HG03196 (cell line): Measurements from ENCODE around the gene POMP.
"Not testable (repeated sequence)": the region's sequence is repeated elsewhere in the genome, so short reads cannot be mapped to it uniquely, and the experiment has no call there.

Source experiments
- ATAC-seq: cut with Tn5 transposase; IDR thresholded peaks from one replicate; pipeline ENCODE4 v1.9.1; 2021; ENCODE audit not compliant: unreplicated experiment

POMP gene

DNA sequence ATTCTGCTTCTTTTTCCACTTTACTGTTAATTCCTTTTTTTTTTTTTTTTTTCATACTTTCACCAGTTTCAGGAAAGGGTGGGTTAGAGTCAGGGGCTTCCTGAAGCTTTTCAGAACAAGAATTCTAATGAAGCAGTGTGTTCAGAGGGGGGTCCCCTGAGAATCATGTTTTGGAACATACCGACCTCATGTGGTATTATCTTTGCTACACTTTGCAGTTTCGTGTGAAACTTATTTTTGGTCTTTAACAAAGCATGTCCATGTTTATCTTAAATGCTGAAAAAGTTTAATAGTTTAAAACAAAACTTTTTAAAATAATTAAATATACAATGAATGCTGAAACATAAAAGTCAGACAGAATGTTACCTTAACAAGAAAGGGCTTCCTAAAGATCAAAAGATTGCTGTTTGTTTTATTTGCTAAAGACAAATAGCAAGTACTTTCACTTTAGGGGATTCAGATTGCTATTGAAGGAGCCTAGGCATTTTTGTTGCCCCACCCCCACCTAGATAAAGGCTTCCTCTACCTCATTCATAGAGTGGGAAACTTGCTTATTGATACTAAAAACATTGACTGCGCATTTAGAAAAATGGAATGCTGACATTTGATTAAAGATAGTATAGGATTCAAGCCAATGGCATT is 21.1 kb upstream of the POMP start:
- no peak for ATAC-seq

- ATAC-seq, result no peak
These were observed 20.2 kb upstream of the POMP start for GRCh38 chr13:28638756-28639155.

GRCh38 chr13:28640861-28641599 is 17.9 kb upstream of the POMP start:
- ATAC-seq, result no peak

- peak; percentile 55 for ATAC-seq
These were observed 17.4 kb upstream of the POMP start for GRCh38 chr13:28641600-28641926.

- ATAC-seq, result no peak
These were observed 8.6 kb upstream of the POMP start for GRCh38 chr13:28650284-28650683.

DNA sequence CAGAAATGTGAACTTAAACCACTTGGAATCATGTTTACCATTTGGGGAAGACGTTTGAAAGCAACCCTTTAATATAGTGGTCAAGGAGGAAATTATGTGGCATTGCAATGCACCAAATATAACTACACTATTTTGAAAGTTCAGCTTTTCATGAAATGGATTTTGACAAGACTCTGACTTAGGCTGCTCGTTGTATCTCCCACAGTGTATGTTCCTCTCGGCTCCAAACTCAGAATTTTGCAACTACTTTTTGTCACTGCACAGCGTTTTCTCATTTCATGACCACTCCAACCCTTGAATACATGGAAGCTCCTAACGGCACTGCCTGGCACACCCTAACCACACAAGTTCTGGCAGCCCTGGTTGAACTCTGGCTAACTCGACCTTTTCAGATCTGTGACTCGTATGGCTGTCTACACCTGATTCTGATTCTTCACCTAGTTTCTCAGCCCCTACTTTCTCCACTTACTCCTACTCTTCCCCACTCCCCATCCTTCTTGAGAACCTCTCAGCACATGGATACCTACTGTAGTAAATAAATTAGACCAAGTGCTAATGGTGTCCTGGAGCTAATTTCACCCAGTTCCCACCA is 7.0 kb upstream of the POMP start:
- no peak for ATAC-seq

GRCh38 chr13:28653111-28653510 is 5.8 kb upstream of the POMP start:
- no peak for ATAC-seq

- ATAC-seq, result no peak
These were observed 4.7 kb upstream of the POMP start for GRCh38 chr13:28654276-28654675.

DNA sequence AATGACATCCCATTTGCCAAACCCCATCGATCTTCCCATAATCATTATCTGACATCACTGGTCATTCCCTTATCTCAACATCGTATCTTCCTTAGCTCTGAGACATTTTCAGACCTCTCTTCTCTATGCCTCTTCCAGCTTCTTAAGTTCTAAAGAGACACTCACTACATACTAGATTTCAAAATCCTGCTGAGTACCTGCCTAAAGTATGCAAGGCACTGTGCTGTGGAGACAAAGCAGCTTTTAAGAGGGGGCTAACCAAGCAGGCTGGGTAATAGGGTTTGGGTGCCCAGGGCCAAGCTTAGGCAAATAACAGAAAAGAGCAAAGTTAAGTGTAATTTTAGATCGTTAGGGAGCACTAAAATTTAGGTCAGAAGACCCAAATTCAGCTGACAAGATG is 3.4 kb upstream of the POMP start:
- ATAC-seq, result no peak

DNA sequence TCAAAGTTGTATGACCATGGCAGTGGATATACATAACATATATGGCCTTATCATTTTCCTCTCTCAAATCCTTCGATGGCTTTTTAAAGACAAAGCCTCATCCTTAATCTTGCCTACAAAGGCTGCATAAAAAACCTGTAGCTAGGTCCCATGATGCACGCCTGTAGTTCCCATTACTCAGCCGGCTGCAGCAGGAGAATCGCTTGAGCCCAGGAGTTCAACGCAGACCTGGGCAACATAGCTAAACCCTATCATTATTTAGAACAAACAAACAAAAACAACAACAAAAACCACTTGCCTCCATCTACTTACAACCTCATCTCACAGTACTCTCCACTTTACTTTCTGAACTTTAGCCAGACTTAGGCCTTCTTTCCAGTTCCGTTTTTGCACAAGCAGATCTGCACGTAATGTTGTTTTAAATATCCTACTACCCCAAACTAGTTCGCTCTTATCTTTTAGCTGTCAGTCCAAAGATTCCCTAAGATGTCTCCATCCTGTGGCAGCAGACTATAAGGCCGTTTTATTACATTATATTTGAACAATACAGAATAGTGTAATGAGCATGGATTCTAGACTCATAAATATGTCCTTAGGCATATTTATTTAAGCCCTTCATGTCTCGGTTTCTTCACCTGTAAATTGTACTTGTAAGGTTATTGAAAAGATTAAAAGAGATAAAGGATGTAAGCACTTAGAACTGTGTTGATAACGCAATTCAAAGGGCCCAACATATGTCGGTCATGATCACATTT is 969 bp upstream of the POMP start:
- no peak for ATAC-seq

DNA sequence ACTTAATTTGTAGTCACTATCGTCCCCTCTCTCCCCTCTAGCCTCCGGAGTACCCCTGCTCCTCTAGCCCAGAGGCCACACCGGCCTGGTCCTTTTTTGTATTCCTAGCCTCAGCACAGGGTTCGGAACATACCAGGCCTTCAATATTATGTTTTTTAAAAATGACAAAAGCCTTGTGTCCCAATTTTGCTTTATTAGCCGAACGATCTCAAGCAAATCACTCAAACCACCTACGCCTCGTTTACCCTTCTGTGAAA is 463 bp upstream of the POMP start:
- ATAC-seq, result peak; percentile 23

GRCh38 chr13:28659621-28659970 is 666 bp downstream of the POMP start:
- peak; percentile 27 for ATAC-seq

- no peak for ATAC-seq
These were observed 8.1 kb downstream of the POMP start for GRCh38 chr13:28666897-28667488.

DNA sequence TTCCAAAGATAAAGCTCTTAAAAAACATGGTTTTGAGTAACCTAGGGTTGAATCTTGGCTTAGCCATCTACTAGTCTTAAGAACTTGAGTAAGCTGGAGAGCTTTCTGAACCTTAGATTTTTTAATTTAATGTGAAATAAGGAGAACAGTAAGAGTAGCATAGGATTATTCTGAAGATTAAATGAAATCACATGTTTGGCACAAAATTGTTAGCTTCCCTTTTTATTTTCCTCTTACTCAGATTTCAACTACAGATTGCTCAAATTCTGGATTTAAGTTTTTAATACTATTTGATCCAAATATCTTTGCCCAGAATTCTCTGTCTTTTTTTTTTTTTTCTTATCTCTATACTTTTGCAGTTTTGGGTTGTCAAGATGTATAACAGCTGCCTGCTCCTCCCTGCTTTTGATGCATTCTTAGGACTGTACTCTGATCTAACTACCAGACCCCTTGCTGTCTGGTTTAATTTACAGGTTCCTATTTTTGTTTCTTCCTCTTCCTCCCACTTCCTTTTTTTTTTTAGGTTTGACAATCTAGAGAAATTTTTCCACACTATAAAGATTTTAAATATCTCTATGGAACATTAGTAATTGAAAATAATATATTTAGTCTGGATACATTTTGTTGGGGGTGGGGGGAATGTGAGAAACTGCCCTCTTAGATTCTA is 12.3 kb downstream of the POMP start:
- no peak for ATAC-seq

GRCh38 chr13:28678809-28679208 is 19.9 kb downstream of the POMP start:
- ATAC-seq, result no peak

- no peak for ATAC-seq
These were observed 20.7 kb downstream of the POMP start for GRCh38 chr13:28679628-28680027.

GRCh38 chr13:28680541-28680940 is 21.6 kb downstream of the POMP start:
- no peak for ATAC-seq

- not testable (repeated sequence) for ATAC-seq
These were observed 24.2 kb downstream of the POMP start for GRCh38 chr13:28683169-28683568.

DNA sequence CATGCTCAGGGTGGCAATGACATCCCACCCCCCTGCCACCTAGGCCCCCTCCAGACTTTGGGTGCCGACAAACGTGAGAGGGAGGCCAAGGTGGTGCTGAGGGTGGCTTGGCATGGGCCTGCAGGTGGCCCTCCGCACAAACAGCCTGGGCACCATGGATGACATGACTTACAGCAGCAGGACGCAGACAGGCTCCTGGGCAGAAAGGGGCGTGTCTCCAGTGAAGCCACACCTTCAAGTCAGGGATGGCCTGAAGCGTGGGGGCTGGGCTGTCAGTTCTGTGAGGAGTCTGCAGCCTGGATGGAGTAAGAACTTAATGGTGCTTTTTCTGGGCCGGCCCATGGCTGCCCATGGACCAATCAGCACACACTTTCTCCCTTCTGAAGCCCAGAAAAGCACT is 25.3 kb downstream of the POMP start:
- no peak for ATAC-seq

DNA sequence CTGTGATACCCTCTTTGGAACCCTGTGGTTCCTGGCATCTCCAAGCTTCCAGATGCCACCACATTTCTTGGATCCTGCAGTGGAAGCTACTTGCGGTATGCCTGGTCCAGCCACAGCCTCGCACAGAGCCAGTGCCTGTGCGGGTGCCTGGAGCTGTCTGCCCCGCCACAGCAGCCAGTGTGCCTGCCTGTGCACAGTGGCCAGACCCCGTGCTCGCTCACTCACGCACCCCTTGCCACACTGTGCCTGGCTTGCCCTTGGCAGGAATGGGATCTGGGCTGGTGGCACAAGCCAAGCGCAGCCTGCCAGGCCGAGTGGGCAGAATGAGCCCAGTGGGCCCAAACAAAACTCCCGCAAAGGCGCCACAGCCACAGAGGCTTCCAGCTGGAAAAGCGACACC is 26.2 kb downstream of the POMP start:
- no peak for ATAC-seq

DNA sequence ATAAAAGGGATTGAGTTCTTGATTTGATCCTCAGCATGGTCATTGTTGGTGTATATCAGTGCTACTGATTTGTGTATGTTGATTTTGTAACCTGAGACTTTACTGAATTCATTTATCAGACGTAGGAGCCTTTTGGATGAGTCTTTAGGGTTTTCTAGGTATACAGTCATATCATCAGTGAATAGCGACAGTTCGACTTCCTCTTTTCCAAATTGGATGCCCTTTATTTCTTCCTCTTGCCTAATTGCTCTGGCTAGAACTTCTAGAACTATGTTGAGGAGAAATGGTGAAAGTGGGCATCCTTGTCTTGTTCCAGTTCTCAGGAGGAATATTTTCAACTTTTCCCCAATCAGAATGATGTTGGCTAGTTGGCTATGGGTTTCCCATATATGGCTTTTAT is 27.0 kb downstream of the POMP start:
- no peak for ATAC-seq
